Ishikawa (cell line): Measurements from ENCODE around the gene SPG21.

Source experiments
- CEBPB ChIP-seq: IDR thresholded peaks from 2 replicates; pipeline ENCODE4 v1.6.1; 2012
- EGR1 ChIP-seq: IDR thresholded peaks from 2 replicates; pipeline ENCODE4 v1.6.1; 2012
- EP300 ChIP-seq: IDR thresholded peaks from 2 replicates; pipeline ENCODE4 v1.6.1; 2012; ENCODE audit warnings: borderline replicate concordance
- FOXM1 ChIP-seq: IDR thresholded peaks from 2 replicates; pipeline ENCODE4 v1.6.1; 2012; ENCODE audit warnings: low read depth, borderline replicate concordance
- NFIC ChIP-seq: IDR thresholded peaks from 2 replicates; pipeline ENCODE4 v1.6.1; 2012
- RAD21 ChIP-seq: IDR thresholded peaks from 2 replicates; pipeline ENCODE4 v1.6.1; 2012; ENCODE audit warnings: low read depth
- TAF1 ChIP-seq: IDR thresholded peaks from 2 replicates; pipeline ENCODE4 v1.6.1; 2012; ENCODE audit warnings: low read depth, mild to moderate bottlenecking
- TCF12 ChIP-seq: IDR thresholded peaks from 2 replicates; pipeline ENCODE4 v1.6.1; 2012; ENCODE audit warnings: low read depth
- ZBTB7A ChIP-seq: IDR thresholded peaks from 2 replicates; pipeline ENCODE4 v1.6.1; 2012; ENCODE audit warnings: low read depth
- TF ChIP-seq, protein P1 (sequence below): IDR thresholded peaks from 2 replicates; pipeline ENCODE4 v1.6.1; 2012

DNA sequence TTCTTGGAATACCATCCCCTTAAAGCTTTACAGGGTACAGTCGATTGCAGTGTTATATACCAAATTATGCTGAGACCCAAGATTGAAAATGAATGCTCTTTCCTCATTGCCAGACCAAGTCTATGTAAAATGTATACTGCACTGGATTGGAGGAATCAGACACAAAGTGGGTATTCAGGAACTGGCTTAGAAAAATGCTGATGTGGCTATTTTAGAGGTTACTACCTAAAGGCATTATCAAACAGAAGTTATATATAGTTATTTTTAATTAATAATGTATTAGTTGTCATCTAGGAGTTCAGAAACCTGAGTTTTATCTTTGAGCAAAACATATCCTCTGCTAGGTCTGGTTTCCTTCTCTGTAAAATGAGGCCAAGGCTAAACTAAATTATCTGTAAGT lies 3.6 kb upstream of the SPG21 start:
- no peak for TF ChIP-seq FOXM1
- TF ChIP-seq TAF1: no peak
- TF ChIP-seq RAD21: no peak
- TF ChIP-seq, protein P1, sequence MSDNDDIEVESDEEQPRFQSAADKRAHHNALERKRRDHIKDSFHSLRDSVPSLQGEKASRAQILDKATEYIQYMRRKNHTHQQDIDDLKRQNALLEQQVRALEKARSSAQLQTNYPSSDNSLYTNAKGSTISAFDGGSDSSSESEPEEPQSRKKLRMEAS: no peak
- TF ChIP-seq EP300: no peak
- TF ChIP-seq EGR1: no peak
- no peak for TF ChIP-seq TCF12
- TF ChIP-seq CEBPB: no peak
- no peak for TF ChIP-seq ZBTB7A
- TF ChIP-seq NFIC: no peak
